ENCODE measurements around the gene PEX19.
"Not testable (repeated sequence)": the region's sequence is repeated elsewhere in the genome, so short reads cannot be mapped to it uniquely, and the experiment has no call there.

PEX19 gene, protein sequence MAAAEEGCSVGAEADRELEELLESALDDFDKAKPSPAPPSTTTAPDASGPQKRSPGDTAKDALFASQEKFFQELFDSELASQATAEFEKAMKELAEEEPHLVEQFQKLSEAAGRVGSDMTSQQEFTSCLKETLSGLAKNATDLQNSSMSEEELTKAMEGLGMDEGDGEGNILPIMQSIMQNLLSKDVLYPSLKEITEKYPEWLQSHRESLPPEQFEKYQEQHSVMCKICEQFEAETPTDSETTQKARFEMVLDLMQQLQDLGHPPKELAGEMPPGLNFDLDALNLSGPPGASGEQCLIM

DNA sequence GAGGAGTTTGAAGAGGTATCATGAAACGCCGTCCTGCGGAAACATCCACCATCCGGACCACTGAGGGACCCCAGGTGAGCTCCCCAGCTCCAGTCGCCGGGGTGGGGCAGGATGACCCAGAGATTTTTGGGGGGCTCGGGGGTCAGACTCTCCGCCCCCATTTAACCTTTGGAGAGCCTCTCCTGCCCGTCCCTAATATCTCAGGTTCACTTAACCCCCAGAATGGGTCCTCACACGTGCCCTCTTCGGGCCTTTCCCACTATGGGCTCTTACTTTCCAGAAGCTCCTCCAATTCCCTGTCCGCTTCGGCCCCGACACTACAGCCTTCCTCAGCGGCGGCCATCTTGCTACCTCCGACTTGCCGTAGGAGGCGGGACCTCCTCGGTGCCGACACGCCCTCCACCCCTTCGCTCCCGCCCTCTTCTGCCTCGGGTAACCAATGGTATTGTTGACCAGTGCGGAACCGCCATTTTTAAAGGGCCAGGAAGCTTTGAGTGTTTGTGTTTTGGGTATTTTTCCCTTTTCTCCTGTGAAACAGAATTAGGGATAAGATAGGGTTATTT, at the start of gene PEX19:
TSS of gene PEX19 (minus strand) at position 352 of the 563 bp plus-strand sequence. CDS start at position 343, 9 bp downstream.
- DNase-seq = peak; percentile 89

- DNase-seq = no peak
These were observed 47.6 kb upstream of the PEX19 start for GRCh38 chr1:160332516-160332915.

- DNase-seq = no peak
These were observed 45.2 kb upstream of the PEX19 start for GRCh38 chr1:160330119-160330518.

DNA sequence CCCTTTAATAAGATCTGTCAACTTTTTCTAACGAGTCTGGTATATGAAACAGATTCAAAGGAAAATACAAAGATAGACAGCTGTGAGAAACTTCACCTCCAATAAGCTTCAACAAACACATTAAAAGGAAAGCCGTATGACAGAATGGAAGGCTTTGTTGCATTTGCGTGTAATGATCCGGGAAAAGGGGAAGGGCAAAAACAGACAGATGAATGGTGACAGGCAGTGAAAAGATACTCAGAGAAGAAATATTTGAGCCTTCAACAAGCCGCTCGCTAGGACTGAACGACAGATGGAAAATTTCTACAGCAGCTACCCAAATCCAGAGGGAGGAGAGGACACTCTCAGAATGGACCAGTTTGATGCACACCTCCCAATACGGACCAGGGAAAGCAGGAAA, 43.3 kb upstream of the PEX19 start:
- no peak for DNase-seq

GRCh38 chr1:160326418-160326817, 41.5 kb upstream of the PEX19 start:
- no peak for DNase-seq

- no peak for DNase-seq
These were observed 40.3 kb upstream of the PEX19 start for GRCh38 chr1:160325252-160325651.

GRCh38 chr1:160322831-160323230, 37.9 kb upstream of the PEX19 start:
- DNase-seq = no peak

DNA sequence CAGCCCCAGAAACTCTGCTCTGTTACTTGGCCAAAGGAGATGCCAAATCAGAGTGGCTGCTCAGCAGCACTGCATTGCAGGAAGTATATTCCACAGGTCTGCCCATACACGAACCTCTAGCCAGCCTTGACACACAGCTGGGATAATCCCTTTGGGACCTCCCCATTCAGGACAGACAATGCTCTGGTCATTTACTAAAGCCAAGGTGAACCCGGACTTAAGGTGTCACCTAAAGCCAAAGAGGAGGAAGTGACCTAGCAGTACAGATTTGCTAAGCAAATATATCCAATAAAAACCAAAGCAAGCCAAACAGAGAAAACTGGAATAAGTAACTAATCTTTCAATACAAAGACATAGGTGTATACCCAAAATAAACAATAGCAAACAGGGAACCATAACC, 30.4 kb upstream of the PEX19 start:
- DNase-seq = no peak

GRCh38 chr1:160309571-160309970, 24.6 kb upstream of the PEX19 start:
- DNase-seq = no peak

DNA sequence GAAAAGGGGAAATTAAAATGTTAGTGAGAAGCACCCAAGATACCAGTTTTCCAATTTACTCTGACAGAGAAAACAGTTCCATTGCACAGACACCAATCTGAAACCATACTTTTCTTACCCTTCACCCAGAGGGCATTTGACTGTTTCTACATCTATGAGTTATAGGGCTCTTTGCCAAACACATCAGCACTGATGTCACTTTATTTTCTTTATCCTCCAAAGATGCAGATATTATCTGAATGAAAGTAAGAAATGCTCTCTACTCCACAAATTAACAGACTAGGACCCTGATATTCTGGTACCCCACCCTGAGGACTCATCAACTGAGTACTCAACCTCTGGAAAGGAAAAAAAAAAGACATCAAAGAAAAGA, 24.2 kb upstream of the PEX19 start:
- DNase-seq = peak; percentile 3

DNA sequence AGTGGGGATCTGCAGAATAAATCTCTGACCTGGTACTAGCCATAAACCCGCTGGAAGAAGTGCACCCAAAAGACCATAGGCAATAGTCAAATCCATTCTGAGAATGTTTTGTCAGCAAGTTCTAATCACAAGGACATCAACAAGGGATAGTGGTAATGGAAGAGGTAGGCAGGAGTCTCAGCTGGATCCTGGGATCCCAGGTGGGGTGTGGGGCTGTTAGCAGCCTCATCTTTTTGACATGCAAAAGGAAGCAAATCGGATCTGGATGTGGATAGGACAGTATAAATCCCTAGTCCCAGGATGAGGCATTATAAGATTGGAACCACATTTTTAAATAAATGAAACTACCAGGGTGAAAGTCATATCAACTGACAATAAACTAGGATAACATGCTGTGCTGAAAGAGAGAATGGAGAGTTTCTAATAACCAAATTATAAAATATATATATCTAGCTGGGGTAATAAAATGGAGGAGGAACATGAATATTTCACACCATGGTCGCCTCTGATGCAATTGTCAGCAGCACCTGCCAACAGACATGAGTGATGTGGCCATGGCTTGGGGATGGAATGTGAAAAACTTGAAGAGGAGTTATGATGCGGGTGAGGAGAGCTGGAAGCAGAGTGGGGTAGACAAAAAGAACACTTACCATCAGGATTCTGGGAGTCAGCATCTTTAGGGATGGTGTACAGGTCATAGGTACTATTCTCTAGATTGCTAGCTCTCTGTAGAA, 23.7 kb upstream of the PEX19 start:
- peak; percentile 16 for DNase-seq

- no peak for DNase-seq
These were observed 22.3 kb upstream of the PEX19 start for GRCh38 chr1:160307118-160307791.

- DNase-seq = no peak
These were observed 15.2 kb upstream of the PEX19 start for GRCh38 chr1:160300173-160300572.

- no peak for DNase-seq
These were observed 11.1 kb upstream of the PEX19 start for GRCh38 chr1:160296036-160296435.

GRCh38 chr1:160293020-160293968, 8.4 kb upstream of the PEX19 start:
- no peak for DNase-seq

- peak; percentile 57 for DNase-seq
These were observed 6.6 kb upstream of the PEX19 start for GRCh38 chr1:160291248-160292220.

DNA sequence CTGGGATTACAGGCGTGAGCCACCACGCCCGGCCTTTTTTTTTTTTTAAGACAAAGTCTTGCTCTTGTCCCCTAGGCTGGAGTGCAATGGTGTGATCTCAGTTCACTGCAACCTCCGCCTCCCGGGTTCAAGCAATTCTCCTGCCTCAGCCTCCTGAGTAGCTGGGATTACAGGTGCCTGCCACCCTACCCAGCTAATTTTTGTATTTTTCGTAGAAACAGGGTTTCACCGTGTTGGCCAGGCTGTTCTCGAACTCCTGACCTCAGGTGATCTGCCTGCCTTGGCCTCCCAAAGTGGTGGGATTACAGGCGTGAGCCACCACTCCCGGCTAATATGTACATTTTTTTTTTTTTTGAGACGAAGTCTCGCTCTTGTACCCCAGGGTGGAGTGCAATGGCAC, 2.8 kb upstream of the PEX19 start:
- not testable (repeated sequence) for DNase-seq

- no peak for DNase-seq
These were observed 573 bp upstream of the PEX19 start for GRCh38 chr1:160285506-160285905.

GRCh38 chr1:160284220-160284781, 632 bp downstream of the PEX19 start:
- DNase-seq = peak; percentile 28

GRCh38 chr1:160282807-160283206, 2.1 kb downstream of the PEX19 start:
- DNase-seq = no peak

- DNase-seq = no peak
These were observed 6.9 kb downstream of the PEX19 start for GRCh38 chr1:160277987-160278386.
